HG03139 (cell line): ENCODE results near the gene CCDC157.

Experiments
- ATAC-seq: cut with Tn5 transposase; IDR thresholded peaks from one replicate; pipeline ENCODE4 v1.9.1; 2021; ENCODE audit not compliant: unreplicated experiment

The CCDC157 gene

DNA sequence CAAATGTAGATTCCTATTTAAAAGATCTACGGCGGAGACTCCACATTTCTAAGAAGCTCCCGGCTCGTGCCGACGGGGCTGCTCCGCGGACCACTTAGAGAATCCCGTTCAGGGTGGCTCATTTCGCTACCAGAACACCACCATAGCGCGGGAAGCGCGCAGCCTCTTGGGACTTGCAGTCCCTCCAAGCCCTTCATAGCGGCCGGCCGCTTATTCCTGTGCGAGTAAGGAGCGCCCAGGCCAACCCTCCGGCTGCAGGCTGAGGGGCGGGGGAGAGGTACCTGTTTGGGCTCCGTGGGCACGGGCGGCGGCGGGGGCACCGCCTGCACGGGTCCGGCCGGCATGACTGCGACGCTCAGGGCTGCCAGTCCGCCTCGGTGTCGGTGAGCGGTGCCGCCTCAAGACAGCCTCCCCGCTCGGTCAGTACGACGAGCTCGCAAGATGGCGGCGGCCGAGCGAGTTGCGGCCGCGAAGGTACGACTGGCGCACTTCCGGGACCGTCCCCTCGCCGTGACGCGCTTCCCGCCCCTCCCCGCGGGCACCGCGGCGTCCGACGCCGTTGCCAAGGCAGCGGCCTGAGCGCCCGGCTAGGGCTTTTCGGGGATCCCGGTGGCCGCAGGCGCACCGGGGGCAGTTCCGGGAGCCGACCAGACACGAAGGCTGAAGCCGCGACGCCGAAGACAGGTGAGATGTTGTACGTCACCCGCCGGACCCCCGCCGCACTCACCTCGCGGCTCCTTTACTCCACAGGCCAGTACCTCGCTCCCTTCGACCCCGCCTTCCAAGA is at the start of gene CCDC157, which contains the start of gene SF3A1:
Gene CCDC157, plus strand, starts transcription at position 559 of the 787 bp plus-strand sequence. CDS start 8,994 bp downstream, outside the sequence.
Gene SF3A1, minus strand, starts transcription at position 446 of the 787 bp plus-strand sequence. Its CDS starts 102 bp downstream, at position 344.
- peak; percentile 83 for ATAC-seq

DNA sequence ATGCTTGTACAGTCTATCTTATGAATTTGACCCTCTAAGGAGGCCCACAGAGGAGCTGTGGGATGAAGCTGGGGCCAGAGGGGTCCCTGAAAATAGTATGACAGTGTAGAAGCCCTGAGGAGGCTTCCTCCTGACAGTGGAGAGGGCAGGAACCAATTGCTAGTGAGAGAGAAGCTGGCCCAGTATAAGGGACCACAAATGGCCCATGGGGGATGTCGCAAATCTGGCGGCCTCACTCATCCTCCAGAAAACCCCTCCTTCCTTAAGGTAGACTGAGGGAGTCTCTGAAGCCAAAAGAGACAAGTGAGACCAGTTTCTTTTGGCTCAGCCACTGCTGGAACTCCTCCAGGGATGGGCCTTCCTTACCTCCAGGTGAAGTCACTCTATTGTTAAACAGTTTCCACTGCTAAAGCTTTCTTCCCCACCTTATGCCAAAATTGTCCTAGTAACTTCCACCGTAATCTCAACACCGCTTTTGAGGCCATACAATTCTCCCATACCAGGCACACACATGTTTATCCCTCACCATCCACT is 49.7 kb upstream of the CCDC157 start:
- no peak for ATAC-seq

- ATAC-seq: no peak
Observed at GRCh38 chr22:30308093-30308492, 48.7 kb upstream of the CCDC157 start.

DNA sequence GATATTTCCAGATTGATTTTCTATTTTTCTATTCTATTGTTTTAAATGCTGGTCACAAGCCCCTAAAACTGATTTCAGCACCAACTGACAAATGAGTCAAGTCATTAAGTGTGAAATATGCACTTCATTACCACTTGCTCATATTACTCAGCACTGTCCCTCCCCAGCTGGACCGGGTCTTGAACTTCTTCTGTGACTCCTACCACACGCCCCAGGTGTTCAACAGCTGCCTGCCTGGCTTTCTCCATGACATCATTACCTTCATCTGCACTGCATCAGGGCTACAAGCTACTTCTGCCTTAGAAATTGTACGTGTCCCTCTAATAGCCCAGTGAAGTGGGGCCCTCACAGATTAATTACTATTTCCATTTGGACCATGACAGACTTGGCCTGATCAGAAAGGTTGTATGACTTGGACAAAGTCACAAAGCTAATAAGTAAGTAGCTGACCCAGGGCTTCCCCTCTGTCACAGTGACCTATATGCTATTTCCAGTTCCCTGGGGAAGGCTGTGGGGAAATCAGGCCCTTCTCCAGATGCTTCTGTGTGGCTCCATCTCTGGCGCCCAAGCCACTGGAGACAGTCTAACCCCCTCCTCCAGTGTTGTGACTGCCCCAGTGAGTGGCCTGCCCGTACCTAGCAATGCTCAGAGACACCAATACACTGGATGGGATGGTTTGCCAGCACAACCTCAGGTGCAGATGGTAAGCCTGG is 48.1 kb upstream of the CCDC157 start:
- no peak for ATAC-seq

- ATAC-seq: no peak
Observed at GRCh38 chr22:30309951-30310741, 46.7 kb upstream of the CCDC157 start.

DNA sequence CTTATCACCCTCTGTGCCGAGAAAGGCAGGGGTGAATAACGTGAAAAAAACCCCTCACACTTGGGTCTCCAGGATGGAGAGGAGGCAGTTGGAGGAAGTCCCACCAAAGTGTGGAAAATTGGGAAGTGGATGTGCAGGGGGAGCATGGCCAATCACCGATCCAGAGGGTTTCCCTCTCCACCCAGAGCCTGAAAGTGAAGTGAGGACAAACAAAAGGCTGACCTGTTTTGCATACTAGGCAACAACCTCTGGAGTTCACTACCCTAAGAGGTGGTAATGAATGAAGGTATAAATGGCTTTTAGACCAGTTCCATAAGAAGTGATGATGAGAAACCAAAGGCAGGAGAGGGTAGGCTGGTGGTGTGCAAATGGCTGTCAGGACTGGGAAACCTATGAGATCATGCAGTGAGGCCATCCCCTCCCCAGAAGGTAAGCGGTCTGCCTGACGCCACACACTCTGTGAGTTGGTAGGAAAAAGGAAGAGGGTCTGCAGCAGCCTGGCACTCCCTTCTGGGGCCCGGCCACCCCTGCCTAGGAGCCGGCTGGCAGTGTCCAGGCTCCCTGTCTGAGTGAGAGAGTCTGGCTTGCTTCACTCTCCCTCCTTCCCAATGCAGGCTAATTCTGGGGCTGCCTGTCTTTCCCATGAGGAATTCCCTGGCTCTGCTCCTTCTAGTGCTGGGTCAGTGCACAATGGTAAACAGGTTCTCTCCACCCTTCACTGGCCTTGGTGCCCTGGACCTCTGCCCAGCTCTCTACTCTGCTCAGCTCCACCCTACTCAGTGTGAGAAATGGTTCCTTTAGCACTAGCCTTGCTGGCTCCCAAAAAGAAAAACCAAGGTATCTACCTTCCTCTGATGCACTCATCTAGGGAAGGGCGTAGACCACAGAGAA is 45.7 kb upstream of the CCDC157 start:
- no peak for ATAC-seq

- ATAC-seq: no peak
Observed at GRCh38 chr22:30312053-30312452, 44.8 kb upstream of the CCDC157 start.

GRCh38 chr22:30313527-30314363 is 43.1 kb upstream of the CCDC157 start:
- no peak for ATAC-seq

DNA sequence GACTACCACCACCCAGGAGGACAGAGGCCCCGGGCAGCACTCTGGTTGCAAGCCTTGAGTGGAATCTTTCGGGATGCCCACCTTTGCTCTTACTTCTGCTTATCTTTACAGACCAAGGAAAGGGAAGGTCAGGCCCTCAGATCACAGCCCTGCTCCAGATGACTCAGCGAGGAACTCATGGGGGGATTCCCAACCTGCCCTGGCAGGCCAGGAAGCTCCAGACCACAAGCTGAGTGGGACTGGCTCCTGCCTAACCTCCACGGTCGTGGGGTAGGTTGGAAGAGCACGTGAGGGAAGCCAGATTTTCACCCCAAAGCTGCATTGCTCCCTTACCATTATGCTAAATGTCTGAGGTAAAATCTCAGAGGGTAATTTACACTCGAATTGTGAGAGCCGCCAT is 41.9 kb upstream of the CCDC157 start:
- ATAC-seq: no peak

DNA sequence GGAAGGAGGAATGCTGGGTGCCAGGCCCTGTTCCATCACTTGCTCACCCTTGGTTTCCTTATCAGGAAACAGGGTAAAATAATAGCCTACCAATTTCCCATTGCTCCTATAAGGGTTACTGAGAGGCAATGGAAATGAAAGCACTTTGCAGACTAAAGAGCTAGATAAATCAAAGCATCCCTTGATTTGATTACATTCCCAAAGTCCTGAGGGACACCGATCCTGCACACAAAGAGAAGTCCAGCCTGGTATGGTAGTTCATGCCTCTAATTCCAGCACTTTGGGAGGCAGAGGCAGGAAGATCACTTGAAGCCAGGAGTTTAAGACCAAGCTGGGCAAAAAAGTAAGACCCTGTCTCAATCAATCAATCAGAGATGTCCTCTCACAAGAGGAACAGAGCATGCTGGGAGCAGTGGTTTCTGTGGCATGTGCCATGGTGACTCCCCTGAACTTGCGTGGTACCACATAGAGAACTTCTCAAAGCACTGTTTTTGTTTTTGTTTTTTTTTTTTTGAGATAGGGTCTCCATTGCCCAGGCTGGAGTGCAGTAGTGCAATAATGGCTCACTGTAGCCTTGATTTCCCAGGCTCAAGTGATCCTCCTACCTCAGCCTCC is 40.7 kb upstream of the CCDC157 start:
- no peak for ATAC-seq

- ATAC-seq: no peak
Observed at GRCh38 chr22:30317778-30318177, 39.0 kb upstream of the CCDC157 start.

- ATAC-seq: no peak
Observed at GRCh38 chr22:30318799-30319419, 37.9 kb upstream of the CCDC157 start.

DNA sequence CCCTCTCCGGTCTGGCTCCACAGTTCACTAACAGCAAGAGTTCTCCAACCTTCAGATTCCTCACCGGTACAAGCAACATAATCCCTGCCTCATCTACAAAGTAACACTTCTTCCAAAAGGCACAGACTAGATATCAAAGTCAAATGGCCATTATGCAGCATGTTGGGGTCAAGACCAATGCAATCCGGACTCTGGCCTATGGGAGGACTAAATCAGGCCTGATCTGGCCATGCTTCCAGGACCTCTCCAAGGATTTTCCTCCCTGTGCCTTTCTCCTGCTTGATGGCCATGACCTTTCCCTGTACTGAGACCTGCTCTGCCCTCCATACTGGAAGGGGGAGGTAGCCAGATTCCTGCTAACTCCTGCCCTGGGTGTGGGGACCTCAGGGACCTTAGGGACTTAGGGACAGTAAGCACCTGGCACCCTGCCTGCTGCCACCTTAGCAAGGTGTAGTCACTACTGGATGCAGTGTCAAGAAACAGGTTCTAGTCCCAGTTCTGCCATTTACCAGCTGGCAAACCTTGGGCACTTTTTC is 36.7 kb upstream of the CCDC157 start:
- no peak for ATAC-seq

- no peak for ATAC-seq
Observed at GRCh38 chr22:30321461-30321860, 35.3 kb upstream of the CCDC157 start.

DNA sequence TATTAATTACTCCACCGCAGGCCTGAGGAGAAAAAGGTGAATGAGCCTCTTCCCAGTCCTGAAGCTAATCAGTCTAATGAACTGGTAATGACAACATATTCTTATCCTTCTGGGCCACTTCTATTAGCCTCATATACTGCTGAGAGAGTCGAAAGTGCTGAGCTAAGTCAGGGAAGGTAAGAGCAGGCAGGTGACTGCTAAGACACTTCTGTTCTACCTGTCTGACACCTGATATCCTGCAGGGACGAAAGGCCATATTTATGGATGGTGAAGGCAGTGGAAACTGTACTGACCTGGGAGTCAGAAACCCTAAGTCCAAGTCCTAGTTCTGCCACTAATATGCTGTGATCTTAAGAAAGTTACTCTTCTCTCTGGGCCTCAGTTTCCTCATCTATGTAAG is 33.6 kb upstream of the CCDC157 start:
- ATAC-seq: no peak

DNA sequence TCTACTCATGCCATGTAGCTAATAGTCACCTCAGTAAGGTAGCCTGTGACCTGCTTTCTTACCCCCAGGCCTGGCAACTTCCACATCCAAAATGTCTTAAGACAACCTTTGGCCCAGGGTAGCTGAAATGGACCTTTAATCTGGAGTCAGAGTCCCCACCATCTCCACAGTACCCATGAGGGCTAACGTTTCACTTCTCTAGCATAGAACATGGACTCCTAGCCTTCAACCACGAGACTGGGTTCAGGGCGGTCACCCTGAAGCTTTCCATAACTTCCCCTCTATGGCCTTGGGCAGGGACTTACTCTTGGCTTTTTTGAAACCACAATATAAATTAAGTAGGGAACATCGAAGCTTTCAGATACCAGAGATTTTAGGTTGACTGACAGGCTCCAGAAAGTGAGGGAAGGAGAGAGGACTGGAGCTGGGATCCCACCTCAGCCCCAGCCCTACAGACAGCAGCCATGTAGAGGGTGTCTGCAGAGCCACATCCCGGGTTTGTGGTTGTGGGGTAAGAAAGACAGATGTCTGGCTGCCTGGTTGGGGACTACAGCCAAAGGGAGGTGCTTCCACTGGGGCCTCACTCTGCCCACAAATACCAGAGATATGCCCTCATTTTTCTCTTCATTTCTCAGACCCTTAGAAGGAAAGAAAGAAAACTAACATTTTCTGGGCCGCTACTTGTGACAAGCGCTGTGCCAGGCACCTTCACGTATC is 32.6 kb upstream of the CCDC157 start:
- no peak for ATAC-seq

GRCh38 chr22:30325065-30325720 is 31.6 kb upstream of the CCDC157 start:
- ATAC-seq: no peak
